Skeletal muscle tissue (tissue), 4 donors: ENCODE results near the gene TMEM187. TPM values are rescaled to one million over a fixed set of nuclear protein-coding genes. Genes with fewer than 3 reads are reported as not detected.

Experiments
- H3K27ac ChIP-seq: one replicate; pipeline ENCODE4 v1.7.0; 2013; ENCODE audit warnings: mild to moderate bottlenecking, low read depth, low read length, inconsistent platforms
- H3K27me3 ChIP-seq, 3 donors: one replicate each; pipeline ENCODE4 v1.7.0; 2013; ENCODE audit warnings: low read length in 3 of 3; ENCODE audit not compliant: control insufficient read depth in 3 of 3, insufficient read depth in 3 of 3
- H3K36me3 ChIP-seq, 3 donors: one replicate each; pipeline ENCODE4 v1.7.0; 2013; ENCODE audit warnings: low read length in 3 of 3; ENCODE audit not compliant: control insufficient read depth in 3 of 3, insufficient read depth in 3 of 3
- H3K4me1 ChIP-seq, 3 donors: one replicate each; pipeline ENCODE4 v1.7.0; 2013; ENCODE audit warnings: low read length in 3 of 3, mild to moderate bottlenecking in 3 of 3; ENCODE audit not compliant: control insufficient read depth in 3 of 3, insufficient read depth in 3 of 3
- H3K4me3 ChIP-seq, 3 donors: one replicate each; pipeline ENCODE4 v1.7.0; 2013; ENCODE audit warnings: low read length in 3 of 3
- H3K9ac ChIP-seq, 3 donors: one replicate each; pipeline ENCODE4 v1.7.0; 2013; ENCODE audit warnings: low read length in 3 of 3, mild to moderate bottlenecking in 3 of 3, moderate library complexity in 2 of 3, low read depth in 1 of 3
- H3K9me3 ChIP-seq, 3 donors: one replicate each; pipeline ENCODE4 v1.7.0; 2013; ENCODE audit warnings: low read length in 3 of 3; ENCODE audit not compliant: control insufficient read depth in 3 of 3
- total RNA-seq: library from RNA; depleted of rRNA; stranded (reverse); fragments of >200 nt; gene quantifications from one replicate; pipeline ENCODE4 v1.2.3, GENCODE V29; 2014
- donor health status: Osteomylitis.

The TMEM187 gene
- total RNA-seq, 1 donor from 2014 or later, result 2.1 TPM

GRCh38 chrX:153969125-153969903 lies 3.2 kb upstream of the TMEM187 start:
- H3K36me3 ChIP-seq, result peaks cover 0 to 2% (median 0%) of the 10 kb centered on the region in 3 donors
- no peaks in the 10 kb centered on the region for H3K9me3 ChIP-seq
- peak overlapping the region; percentile 88 to 93 (median 89) for H3K4me3 ChIP-seq
- peak overlapping the region; percentile 83 for H3K27ac ChIP-seq
- no peaks in the 10 kb centered on the region for H3K27me3 ChIP-seq
- peaks cover 60 to 71% (median 63%) of the 10 kb centered on the region in 3 donors for H3K4me1 ChIP-seq
- H3K9ac ChIP-seq, result peak overlapping the region; percentile 73 to 81 (median 75)

GRCh38 chrX:153969904-153970356 lies 2.6 kb upstream of the TMEM187 start:
- H3K9me3 ChIP-seq, result no peaks in the 10 kb centered on the region

GRCh38 chrX:153970357-153971123 lies 2.0 kb upstream of the TMEM187 start:
- peak overlapping the region; percentile 88 to 93 (median 89) for H3K4me3 ChIP-seq
- H3K27me3 ChIP-seq, result no peaks in the 10 kb centered on the region
- no peaks in the 10 kb centered on the region for H3K9me3 ChIP-seq
- H3K4me1 ChIP-seq, result peaks cover 55 to 65% (median 56%) of the 10 kb centered on the region in 3 donors
- peak overlapping the region; percentile 99 for H3K27ac ChIP-seq
- H3K36me3 ChIP-seq, result no peaks in the 10 kb centered on the region
- H3K9ac ChIP-seq, result peak overlapping the region; percentile 86 to 97 (median 95)

More at GRCh38 chrX:153969904-153970356, 2.6 kb upstream of the TMEM187 start:
- Histone ChIP-seq H3K4me3 (peak overlapping the region; percentile 88 to 93 (median 89)), H3K4me1 (peaks cover 60 to 71% (median 61%) of the 10 kb centered on the region in 3 donors), H3K36me3 (no peaks in the 10 kb centered on the region), H3K9ac (peak overlapping the region; percentile 73 to 81 (median 75)), H3K27me3 (no peaks in the 10 kb centered on the region), H3K27ac (peak overlapping the region; percentile 83)

GRCh38 chrX:153971124-153971449 lies 1.5 kb upstream of the TMEM187 start:
- Histone ChIP-seq H3K27ac (peak overlapping the region; percentile 99), H3K4me1 (peaks cover 49 to 60% (median 51%) of the 10 kb centered on the region in 3 donors), H3K9me3 (no peaks in the 10 kb centered on the region), H3K27me3 (no peaks in the 10 kb centered on the region), H3K4me3 (peak overlapping the region; percentile 88 to 93 (median 89)), H3K9ac (peak overlapping the region; percentile 95 to 99 (median 97)), H3K36me3 (no peaks in the 10 kb centered on the region)

GRCh38 chrX:153971450-153972367 lies 845 bp upstream of the TMEM187 start, which contains the start of gene HCFC1:
TSS of gene HCFC1 (minus strand) at chrX:153971818. CDS start at chrX:153970840, 978 bp downstream.
- peak within 1 kb of the TSS; percentile 99 for H3K27ac ChIP-seq
- no peaks in the 10 kb centered on the region for H3K9me3 ChIP-seq
- H3K27me3 ChIP-seq, result no peaks in the 10 kb centered on the region
- peak within 1 kb of the TSS; percentile 88 to 93 (median 89) for H3K4me3 ChIP-seq
- H3K9ac ChIP-seq, result peak within 1 kb of the TSS; percentile 95 to 99 (median 97)
- peaks cover 43 to 54% (median 45%) of the 10 kb centered on the region in 3 donors for H3K4me1 ChIP-seq
- H3K36me3 ChIP-seq, result no peaks in the 10 kb centered on the region

GRCh38 chrX:153973127-153974002 lies 811 bp downstream of the TMEM187 start:
- Histone ChIP-seq H3K9ac (peak overlapping the region; percentile 74 to 97 (median 79)), H3K27ac (peak overlapping the region; percentile 83), H3K27me3 (no peaks in the 10 kb centered on the region), H3K4me3 (peak overlapping the region; percentile 62 to 93 (median 77)), H3K9me3 (no peaks in the 10 kb centered on the region), H3K4me1 (peaks cover 27 to 37% (median 28%) of the 10 kb centered on the region in 3 donors), H3K36me3 (no peaks in the 10 kb centered on the region)

GRCh38 chrX:153974003-153974725 lies 1.6 kb downstream of the TMEM187 start:
- Histone ChIP-seq H3K27ac (peak overlapping the region; percentile 83), H3K4me1 (peaks cover 21 to 29% (median 22%) of the 10 kb centered on the region in 3 donors), H3K4me3 (peak overlapping the region; percentile 62 to 93 (median 77)), H3K27me3 (no peaks in the 10 kb centered on the region), H3K9ac (peak overlapping the region; percentile 74 to 97 (median 79)), H3K36me3 (no peaks in the 10 kb centered on the region), H3K9me3 (no peaks in the 10 kb centered on the region)

- Histone ChIP-seq H3K27me3 (no peaks in the 10 kb centered on the region), H3K4me1 (peaks cover 16 to 23% (median 17%) of the 10 kb centered on the region in 3 donors), H3K9ac (no peak overlapping the region), H3K27ac (peak overlapping the region; percentile 83), H3K36me3 (no peaks in the 10 kb centered on the region), H3K9me3 (no peaks in the 10 kb centered on the region), H3K4me3 (no peak overlapping the region)
Measured at GRCh38 chrX:153974726-153975286, 2.3 kb downstream of the TMEM187 start.
